Measurements from ENCODE around the gene SLC15A1.

SLC15A1 gene

DNA sequence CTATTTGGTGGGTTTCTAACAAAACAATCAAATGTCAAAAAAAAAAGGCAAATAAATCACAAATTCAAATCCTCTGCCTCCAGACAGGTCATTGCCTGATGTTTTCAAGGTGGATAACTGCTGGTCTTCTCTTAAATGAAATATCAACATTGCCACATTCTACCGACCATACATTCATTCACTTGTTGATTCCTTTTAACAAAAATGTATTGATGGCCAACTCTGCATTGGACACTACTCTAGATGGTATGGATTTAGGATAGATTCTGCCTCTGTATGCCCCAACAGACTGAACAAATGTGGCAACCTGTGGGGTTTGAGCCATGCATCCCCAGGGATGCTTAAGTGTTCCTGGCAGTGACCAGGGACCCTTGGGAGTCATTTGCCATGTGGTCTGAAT, 88.0 kb downstream of the SLC15A1 start:
- no peak overlapping the region for H2AFZ ChIP-seq (ENCODE audit: low read depth, low read length, severe bottlenecking)
- H3K9me3 ChIP-seq (ENCODE audit: insufficient read depth, low read length): no peaks in the 10 kb centered on the region
- no peak overlapping the region for H3K4me3 ChIP-seq (ENCODE audit: insufficient read depth, low read length, poor library complexity, severe bottlenecking)
- TF ChIP-seq, protein P1, sequence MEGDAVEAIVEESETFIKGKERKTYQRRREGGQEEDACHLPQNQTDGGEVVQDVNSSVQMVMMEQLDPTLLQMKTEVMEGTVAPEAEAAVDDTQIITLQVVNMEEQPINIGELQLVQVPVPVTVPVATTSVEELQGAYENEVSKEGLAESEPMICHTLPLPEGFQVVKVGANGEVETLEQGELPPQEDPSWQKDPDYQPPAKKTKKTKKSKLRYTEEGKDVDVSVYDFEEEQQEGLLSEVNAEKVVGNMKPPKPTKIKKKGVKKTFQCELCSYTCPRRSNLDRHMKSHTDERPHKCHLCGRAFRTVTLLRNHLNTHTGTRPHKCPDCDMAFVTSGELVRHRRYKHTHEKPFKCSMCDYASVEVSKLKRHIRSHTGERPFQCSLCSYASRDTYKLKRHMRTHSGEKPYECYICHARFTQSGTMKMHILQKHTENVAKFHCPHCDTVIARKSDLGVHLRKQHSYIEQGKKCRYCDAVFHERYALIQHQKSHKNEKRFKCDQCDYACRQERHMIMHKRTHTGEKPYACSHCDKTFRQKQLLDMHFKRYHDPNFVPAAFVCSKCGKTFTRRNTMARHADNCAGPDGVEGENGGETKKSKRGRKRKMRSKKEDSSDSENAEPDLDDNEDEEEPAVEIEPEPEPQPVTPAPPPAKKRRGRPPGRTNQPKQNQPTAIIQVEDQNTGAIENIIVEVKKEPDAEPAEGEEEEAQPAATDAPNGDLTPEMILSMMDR (IDR thresholded peaks at IDR 0.05; ENCODE audit: insufficient read depth, low read length, poor library complexity, severe bottlenecking): no peak
- no peak for TF ChIP-seq EZH2phosphoT487 (conservative IDR thresholded peaks at IDR 0.05; ENCODE audit: low read length)
- H3K36me3 ChIP-seq (ENCODE audit: low read length): no peaks in the 10 kb centered on the region
- no peaks in the 10 kb centered on the region for H3K79me2 ChIP-seq (ENCODE audit: insufficient read depth, low read length)
- no peak overlapping the region for H3K27ac ChIP-seq (ENCODE audit: low read depth, low read length)
- H3F3A ChIP-seq (ENCODE audit: insufficient read depth): no peaks in the 10 kb centered on the region
- no peaks in the 10 kb centered on the region for H3K9me2 ChIP-seq (replicated peaks; ENCODE audit: insufficient read depth, low read length)
- no peaks in the 10 kb centered on the region for H4K20me1 ChIP-seq (ENCODE audit: low read depth, low read length)
- no peak overlapping the region for H3K4me2 ChIP-seq (ENCODE audit: low read depth, low read length, poor library complexity, severe bottlenecking)
- no peak overlapping the region for H3K9ac ChIP-seq (ENCODE audit: low read length)
- no peaks in the 10 kb centered on the region for H3K27me3 ChIP-seq (ENCODE audit: low read length)

DNA sequence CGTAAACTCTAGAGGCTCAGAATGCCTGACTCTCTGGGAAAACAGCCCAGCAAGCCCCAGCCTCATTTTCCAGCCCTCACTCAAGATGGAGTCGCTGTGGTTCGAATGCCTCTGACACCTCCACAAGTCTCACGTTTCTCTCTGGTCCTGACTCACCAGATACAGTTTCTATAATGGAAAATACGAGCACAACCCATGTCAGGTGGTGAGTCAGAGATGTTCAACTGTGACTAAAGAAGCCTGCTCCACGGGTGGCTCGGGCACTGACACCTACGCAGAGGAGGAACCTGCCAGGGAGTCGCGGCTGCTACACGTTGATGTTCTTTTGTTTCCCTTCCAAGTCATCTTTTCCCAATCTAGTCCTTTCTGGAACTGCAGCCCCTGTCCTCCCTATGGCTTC, 88.4 kb downstream of the SLC15A1 start:
- H3K27me3 ChIP-seq (ENCODE audit: low read length): no peaks in the 10 kb centered on the region
- no peak overlapping the region for H3K27ac ChIP-seq (ENCODE audit: low read depth, low read length)
- no peaks in the 10 kb centered on the region for H3K79me2 ChIP-seq (ENCODE audit: insufficient read depth, low read length)
- no peak overlapping the region for H3K4me3 ChIP-seq (ENCODE audit: insufficient read depth, low read length, poor library complexity, severe bottlenecking)
- TF ChIP-seq, protein P1 (IDR thresholded peaks at IDR 0.05; ENCODE audit: insufficient read depth, low read length, poor library complexity, severe bottlenecking): no peak
- no peak for TF ChIP-seq EZH2phosphoT487 (conservative IDR thresholded peaks at IDR 0.05; ENCODE audit: low read length)
- no peaks in the 10 kb centered on the region for H3K36me3 ChIP-seq (ENCODE audit: low read length)
- H3F3A ChIP-seq (ENCODE audit: insufficient read depth): no peaks in the 10 kb centered on the region
- H3K9ac ChIP-seq (ENCODE audit: low read length): no peak overlapping the region
- H3K9me2 ChIP-seq (replicated peaks; ENCODE audit: insufficient read depth, low read length): no peaks in the 10 kb centered on the region
- H3K4me2 ChIP-seq (ENCODE audit: low read depth, low read length, poor library complexity, severe bottlenecking): no peak overlapping the region
- no peak overlapping the region for H2AFZ ChIP-seq (ENCODE audit: low read depth, low read length, severe bottlenecking)
- no peaks in the 10 kb centered on the region for H4K20me1 ChIP-seq (ENCODE audit: low read depth, low read length)
- H3K9me3 ChIP-seq (ENCODE audit: insufficient read depth, low read length): no peaks in the 10 kb centered on the region

- no peak overlapping the region for H3K9ac ChIP-seq (ENCODE audit: low read length)
These were observed 94.3 kb downstream of the SLC15A1 start for GRCh38 chr13:98658131-98658530.

More at GRCh38 chr13:98658131-98658530, 94.3 kb downstream of the SLC15A1 start:
- Histone ChIP-seq H3K36me3 (ENCODE audit: low read length) (no peaks in the 10 kb centered on the region), H3K9me3 (ENCODE audit: insufficient read depth, low read length) (no peaks in the 10 kb centered on the region), H3K4me2 (ENCODE audit: low read depth, low read length, poor library complexity, severe bottlenecking) (no peak overlapping the region), H3F3A (ENCODE audit: insufficient read depth) (no peaks in the 10 kb centered on the region), H4K20me1 (ENCODE audit: low read depth, low read length) (no peaks in the 10 kb centered on the region), H3K4me3 (ENCODE audit: insufficient read depth, low read length, poor library complexity, severe bottlenecking) (no peak overlapping the region), H3K27me3 (ENCODE audit: low read length) (no peaks in the 10 kb centered on the region), H3K27ac (ENCODE audit: low read depth, low read length) (no peak overlapping the region), H2AFZ (ENCODE audit: low read depth, low read length, severe bottlenecking) (no peak overlapping the region), H3K9me2 (replicated peaks; ENCODE audit: insufficient read depth, low read length) (no peaks in the 10 kb centered on the region), H3K79me2 (ENCODE audit: insufficient read depth, low read length) (no peaks in the 10 kb centered on the region)
- TF ChIP-seq, protein P1 (IDR thresholded peaks at IDR 0.05; ENCODE audit: insufficient read depth, low read length, poor library complexity, severe bottlenecking): no peak
- TF ChIP-seq EZH2phosphoT487 (conservative IDR thresholded peaks at IDR 0.05; ENCODE audit: low read length): no peak
